T47D (cell line): ENCODE measurements around the gene MRPS27.

ENCODE experiments used
- DNase-seq, 2 experiments: peaks; one replicate each; pipeline versions ENCODE4 v3.0.0 to v3.0.0-alpha.2; 2011 to 2012; ENCODE audit warnings: low read depth in 1 of 2, low spot score in 1 of 2
- JUND ChIP-seq: IDR thresholded peaks from 2 replicates; pipeline ENCODE4 v1.6.1; 2012; ENCODE audit warnings: low read depth
- in situ Hi-C: cut with HindIII; loops from 2 replicates; pipeline ENCODE4 v1.10.0; 2016; ENCODE audit warnings: low sequenced_read_pairs, low pct_unique_long_range_greater_than_20kb

MRPS27 gene

GRCh38 chr5:72319976-72320752, at the start of gene MRPS27, which contains the start of gene PTCD2:
Gene MRPS27 (minus strand): TSS chr5:72320240. CDS start chr5:72320221, 19 bp downstream.
Gene PTCD2 (plus strand): TSS chr5:72320373. CDS start chr5:72320383, 10 bp downstream.
- TF ChIP-seq JUND: 0 out of 2 replicates have a peak, but pooled peaks have one; percentile 8
- DNase-seq: peak; percentile 95 to 99
- in situ Hi-C loops: no loop called here

DNA sequence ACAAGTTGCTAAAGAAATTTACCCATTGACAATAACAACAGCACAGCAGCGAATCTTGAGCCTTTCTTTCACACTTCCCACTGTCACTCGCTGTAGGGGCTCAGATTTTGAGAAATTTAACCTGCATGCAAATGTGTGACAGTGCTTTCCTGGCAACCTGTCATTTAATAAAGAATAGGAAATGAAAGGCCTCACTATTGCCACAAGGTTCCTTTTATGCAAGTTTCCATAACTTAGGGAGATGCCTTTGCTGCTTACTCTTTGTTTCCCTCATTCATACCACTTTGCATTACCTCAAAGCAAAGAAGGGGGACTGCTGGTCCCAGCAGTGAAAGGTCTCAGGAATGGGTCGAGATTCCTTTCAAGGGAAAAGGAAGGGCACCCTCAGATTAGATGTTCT, 49.7 kb upstream of the MRPS27 start:
- no peak for DNase-seq
- TF ChIP-seq JUND: no peak
- in situ Hi-C loops: no loop called here

DNA sequence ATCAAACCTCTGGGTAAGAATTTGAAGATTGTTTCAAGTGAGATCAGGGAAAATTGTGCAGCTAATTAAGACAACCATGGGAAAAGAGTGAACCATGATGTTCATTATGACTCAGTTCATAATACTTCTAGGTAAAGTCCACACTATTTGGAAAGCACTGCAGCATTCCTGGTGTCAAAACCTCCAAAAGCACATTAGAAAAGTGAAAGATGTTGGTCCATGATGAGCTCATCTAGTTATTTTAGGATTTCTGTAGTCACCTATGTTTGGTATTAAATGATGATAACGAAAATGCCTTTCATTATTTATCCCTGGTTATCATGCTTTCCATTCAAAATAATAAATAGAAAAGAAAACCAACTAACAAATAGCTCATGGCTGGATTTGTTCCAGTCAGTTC, 49.3 kb upstream of the MRPS27 start:
- in situ Hi-C loops: no loop called here

GRCh38 chr5:72368271-72368670, 48.2 kb upstream of the MRPS27 start:
- no peak for TF ChIP-seq JUND
- DNase-seq: no peak
- in situ Hi-C loops: no loop called here

More for the DNA sequence above, 49.3 kb upstream of the MRPS27 start:
- no peak for DNase-seq
- TF ChIP-seq JUND: no peak

DNA sequence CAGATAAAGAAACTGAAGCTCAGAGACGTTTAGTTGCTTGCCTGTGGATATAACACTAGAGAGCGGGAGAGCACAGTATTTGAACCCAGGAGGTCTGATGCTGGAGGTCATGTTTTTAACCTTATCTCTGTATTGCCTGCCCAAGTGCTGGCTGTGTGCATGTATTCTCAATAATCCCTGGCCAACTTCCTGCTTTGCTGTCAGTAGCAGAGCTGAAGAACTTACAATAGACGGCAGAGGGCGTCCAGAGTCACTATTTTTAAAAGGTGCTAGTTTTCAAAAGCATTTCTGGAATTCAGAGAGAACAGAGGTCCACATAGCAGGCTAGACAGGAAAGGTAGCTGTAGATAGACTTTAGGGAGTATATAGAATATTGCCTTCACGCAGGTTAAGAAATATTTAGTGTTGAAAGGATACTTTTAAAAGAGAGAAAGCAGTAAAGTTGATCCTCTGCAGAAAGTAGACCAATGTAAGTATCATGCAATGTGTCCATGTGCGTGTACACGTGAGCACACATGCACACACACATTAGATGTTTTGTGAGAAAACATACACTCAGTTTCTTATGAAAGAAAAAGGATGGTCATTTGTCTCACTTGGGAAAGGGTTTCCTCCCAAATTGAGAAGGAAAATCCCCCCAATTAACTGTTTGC, 46.4 kb upstream of the MRPS27 start:
- TF ChIP-seq JUND: no peak
- DNase-seq: peak; percentile 26 to 91
- in situ Hi-C loops: no loop called here

GRCh38 chr5:72364951-72365350, 44.9 kb upstream of the MRPS27 start:
- DNase-seq: no peak
- in situ Hi-C loops: no loop called here
- TF ChIP-seq JUND: no peak

GRCh38 chr5:72364171-72364570, 44.1 kb upstream of the MRPS27 start:
- in situ Hi-C loops: no loop called here
- no peak for TF ChIP-seq JUND
- no peak for DNase-seq

GRCh38 chr5:72363166-72363802, 43.2 kb upstream of the MRPS27 start:
- no peak for DNase-seq
- no peak for TF ChIP-seq JUND
- in situ Hi-C loops: no loop called here

GRCh38 chr5:72359886-72360285, 39.8 kb upstream of the MRPS27 start:
- in situ Hi-C loops: no loop called here
- no peak for TF ChIP-seq JUND
- DNase-seq: no peak

DNA sequence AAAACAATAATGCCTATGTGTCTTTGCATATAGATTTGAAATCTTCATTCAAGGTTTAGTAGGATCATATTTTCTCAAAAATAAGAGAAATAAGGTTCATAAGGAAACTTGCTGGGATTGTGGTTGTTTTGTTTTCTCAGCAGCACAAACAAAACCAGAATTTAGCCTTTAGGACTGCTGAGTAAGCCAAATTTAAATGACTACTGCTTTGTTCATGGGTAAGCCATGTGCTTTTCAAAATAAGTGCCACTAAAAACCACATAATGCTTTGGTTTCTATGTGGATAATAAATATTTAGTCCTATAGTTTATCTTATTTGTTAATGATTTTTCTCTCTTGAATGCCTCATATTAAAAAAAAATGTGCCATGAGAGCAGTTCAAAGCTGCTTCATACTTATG, 38.9 kb upstream of the MRPS27 start:
- DNase-seq: no peak
- TF ChIP-seq JUND: no peak
- in situ Hi-C loops: no loop called here

- TF ChIP-seq JUND: no peak
- no peak for DNase-seq
- in situ Hi-C loops: no loop called here
Measured at GRCh38 chr5:72356361-72356760, 36.3 kb upstream of the MRPS27 start.

GRCh38 chr5:72355706-72356299, 35.8 kb upstream of the MRPS27 start:
- in situ Hi-C loops: no loop called here
- peak; percentile 28 to 59 for DNase-seq
- TF ChIP-seq JUND: no peak

- in situ Hi-C loops: no loop called here
- TF ChIP-seq JUND: no peak
- no peak for DNase-seq
Measured at GRCh38 chr5:72353046-72353445, 33.0 kb upstream of the MRPS27 start.
